Measurements from ENCODE around the gene RAPGEF3. TPM values are rescaled to one million over a fixed set of nuclear protein-coding genes. Genes with fewer than 3 reads are reported as not detected.

RAPGEF3 gene
- polyA plus RNA-seq, 1 experiment = 2.4 TPM

- Histone ChIP-seq H3K36me3 (ENCODE audit: control insufficient read depth, insufficient read depth, low read length) (no peaks in the 10 kb centered on the region), H3K4me3 (ENCODE audit: low read depth, low read length) (no peak overlapping the region), H3K27me3 (ENCODE audit: control insufficient read depth, insufficient read depth, low read length) (peaks cover 7% of the 10 kb centered on the region)
- POLR2A ChIA-PET = no interaction called here
- peak; percentile 30; the same call in 1 of the 2 replicates for TF ChIP-seq CTCF (IDR thresholded peaks at IDR 0.05; ENCODE audit: insufficient read depth, low read depth, low read length)
- DNase-seq (ENCODE audit: low read depth) = no peak
- CTCF ChIA-PET = interaction anchor here (1.2 to 17.6 kb wide), 14 partner anchors 9 to 167 kb away, joined by 3 to 454 read pairs (median 24); partner anchors contain the start of genes ENDOU, RAPGEF3, RPAP3 and SLC48A1
Observed at GRCh38 chr12:47744005-47744651, 14.6 kb downstream of the RAPGEF3 start.

GRCh38 chr12:47743311-47743860, 15.3 kb downstream of the RAPGEF3 start:
- Histone ChIP-seq H3K4me3 (ENCODE audit: low read depth, low read length) (no peak overlapping the region), H3K36me3 (ENCODE audit: control insufficient read depth, insufficient read depth, low read length) (no peaks in the 10 kb centered on the region), H3K27me3 (ENCODE audit: control insufficient read depth, insufficient read depth, low read length) (peaks cover 7% of the 10 kb centered on the region)
- ChIA-PET CTCF (interaction anchor here (0.6 to 17.6 kb wide), 22 partner anchors 10 to 210 kb away, joined by 3 to 454 read pairs (median 12); partner anchors contain the start of genes ENDOU, RAPGEF3 and SLC48A1), POLR2A (no interaction called here)
- no peak for DNase-seq (ENCODE audit: low read depth)
- no peak for TF ChIP-seq CTCF (IDR thresholded peaks at IDR 0.05; ENCODE audit: insufficient read depth, low read depth, low read length)

- Histone ChIP-seq H3K4me3 (ENCODE audit: low read depth, low read length) (no peak overlapping the region), H3K27me3 (ENCODE audit: control insufficient read depth, insufficient read depth, low read length) (peaks cover 6% of the 10 kb centered on the region), H3K36me3 (ENCODE audit: control insufficient read depth, insufficient read depth, low read length) (no peaks in the 10 kb centered on the region)
- TF ChIP-seq CTCF (IDR thresholded peaks at IDR 0.05; ENCODE audit: insufficient read depth, low read depth, low read length) = peak; percentile 99
- ChIA-PET POLR2A (no interaction called here), CTCF (interaction anchor here (0.6 to 17.6 kb wide), 29 partner anchors 9 to 709 kb away, joined by 3 to 454 read pairs (median 5); partner anchors contain the start of genes ENDOU, RAPGEF3 and SLC48A1)
- DNase-seq (ENCODE audit: low read depth) = no peak
Observed at GRCh38 chr12:47742253-47742825, 16.3 kb downstream of the RAPGEF3 start.

GRCh38 chr12:47741340-47741703, 17.4 kb downstream of the RAPGEF3 start:
- Histone ChIP-seq H3K4me3 (ENCODE audit: low read depth, low read length) (no peak overlapping the region), H3K27me3 (ENCODE audit: control insufficient read depth, insufficient read depth, low read length) (peaks cover 6% of the 10 kb centered on the region), H3K36me3 (ENCODE audit: control insufficient read depth, insufficient read depth, low read length) (no peaks in the 10 kb centered on the region)
- POLR2A ChIA-PET = no interaction called here
- DNase-seq (ENCODE audit: low read depth) = no peak
- TF ChIP-seq CTCF (IDR thresholded peaks at IDR 0.05; ENCODE audit: insufficient read depth, low read depth, low read length) = no peak
- CTCF ChIA-PET = interaction anchor here (0.7 to 17.6 kb wide), 23 partner anchors 8 to 250 kb away, joined by 3 to 454 read pairs (median 6); partner anchors contain the start of genes ENDOU, RAPGEF3 and SLC48A1
